ENCODE data around the gene VSIG8.

DNA sequence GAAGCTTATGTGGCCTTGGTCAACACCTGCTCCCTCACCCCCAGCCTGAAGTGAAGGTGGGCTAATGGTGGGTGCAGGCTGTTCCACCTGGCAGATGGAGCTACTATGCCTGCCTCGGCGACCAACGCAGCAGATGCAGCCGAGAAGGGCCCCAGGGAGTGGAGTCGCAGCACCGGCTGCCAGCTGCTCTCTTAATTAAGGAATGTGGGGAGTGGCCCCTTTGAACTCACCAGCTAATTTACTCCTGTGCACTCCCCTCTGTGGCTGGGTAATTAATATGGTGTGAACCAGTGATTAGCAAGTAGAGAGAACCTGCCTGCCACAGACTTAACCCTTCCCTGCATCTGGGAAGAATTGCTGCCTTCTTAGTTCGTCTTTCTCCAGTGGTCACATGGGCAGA, 39.1 kb downstream of the VSIG8 start:
- TF ChIP-seq POLR2A (IDR thresholded peaks at IDR 0.05; ENCODE audit: low read depth, low read length) (no peak), POLR2AphosphoS5 (IDR thresholded peaks at IDR 0.05; ENCODE audit: insufficient read depth, low read depth, low read length) (no peak), EZH2 (IDR thresholded peaks at IDR 0.05; ENCODE audit: borderline replicate concordance, low read depth, low read length, severe bottlenecking) (no peak), FOS (IDR thresholded peaks at IDR 0.05; ENCODE audit: borderline replicate concordance, insufficient read depth, low read length) (no peak), MYC (IDR thresholded peaks at IDR 0.05; ENCODE audit: low read depth, low read length) (no peak)
- TF ChIP-seq, protein P1, sequence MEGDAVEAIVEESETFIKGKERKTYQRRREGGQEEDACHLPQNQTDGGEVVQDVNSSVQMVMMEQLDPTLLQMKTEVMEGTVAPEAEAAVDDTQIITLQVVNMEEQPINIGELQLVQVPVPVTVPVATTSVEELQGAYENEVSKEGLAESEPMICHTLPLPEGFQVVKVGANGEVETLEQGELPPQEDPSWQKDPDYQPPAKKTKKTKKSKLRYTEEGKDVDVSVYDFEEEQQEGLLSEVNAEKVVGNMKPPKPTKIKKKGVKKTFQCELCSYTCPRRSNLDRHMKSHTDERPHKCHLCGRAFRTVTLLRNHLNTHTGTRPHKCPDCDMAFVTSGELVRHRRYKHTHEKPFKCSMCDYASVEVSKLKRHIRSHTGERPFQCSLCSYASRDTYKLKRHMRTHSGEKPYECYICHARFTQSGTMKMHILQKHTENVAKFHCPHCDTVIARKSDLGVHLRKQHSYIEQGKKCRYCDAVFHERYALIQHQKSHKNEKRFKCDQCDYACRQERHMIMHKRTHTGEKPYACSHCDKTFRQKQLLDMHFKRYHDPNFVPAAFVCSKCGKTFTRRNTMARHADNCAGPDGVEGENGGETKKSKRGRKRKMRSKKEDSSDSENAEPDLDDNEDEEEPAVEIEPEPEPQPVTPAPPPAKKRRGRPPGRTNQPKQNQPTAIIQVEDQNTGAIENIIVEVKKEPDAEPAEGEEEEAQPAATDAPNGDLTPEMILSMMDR (IDR thresholded peaks at IDR 0.05; ENCODE audit: extremely low read depth in 1 of 2, insufficient read depth in 1 of 2, low read depth in 1 of 2, low read length in 2 of 2), result no peak
- TF ChIP-seq, protein P2, sequence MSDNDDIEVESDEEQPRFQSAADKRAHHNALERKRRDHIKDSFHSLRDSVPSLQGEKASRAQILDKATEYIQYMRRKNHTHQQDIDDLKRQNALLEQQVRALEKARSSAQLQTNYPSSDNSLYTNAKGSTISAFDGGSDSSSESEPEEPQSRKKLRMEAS (IDR thresholded peaks at IDR 0.05; ENCODE audit: insufficient read depth, insufficient read length), result no peak
